ACC112 (cell line): ENCODE results near the gene ATP6V1C2.

Experiments used
- H2AFZ ChIP-seq: fragments of 200-600 bp; sonication (generic); one replicate; pipeline ENCODE4 v1.6.0; 2017; ENCODE audit warnings: antibody characterized with exemption, low read length; ENCODE audit not compliant: unreplicated experiment
- H3K27ac ChIP-seq: fragments of 200-600 bp; sonication (generic); 2 replicates; pipeline ENCODE4 v1.5.1; 2014; ENCODE audit warnings: low read depth, mild to moderate bottlenecking, antibody characterized with exemption, low read length, moderate library complexity
- H3K27me3 ChIP-seq: fragments of 200-600 bp; sonication (generic); 2 replicates; pipeline ENCODE4 v1.6.1; 2014; ENCODE audit warnings: mild to moderate bottlenecking, antibody characterized with exemption, low read length, moderate library complexity, mixed read lengths; ENCODE audit not compliant: insufficient read depth
- H3K36me3 ChIP-seq: fragments of 200-600 bp; sonication (generic); 2 replicates; pipeline ENCODE4 v1.6.1; 2016; ENCODE audit warnings: mild to moderate bottlenecking, antibody characterized with exemption, low read length, moderate library complexity, mixed read lengths; ENCODE audit not compliant: insufficient read depth
- H3K4me1 ChIP-seq: fragments of 200-600 bp; sonication (generic); one replicate; pipeline ENCODE4 v1.6.1; 2016; ENCODE audit warnings: low read length, mixed read lengths; ENCODE audit not compliant: insufficient read depth, unreplicated experiment, control insufficient read depth
- H3K4me3 ChIP-seq: fragments of 200-600 bp; sonication (generic); 2 replicates; pipeline ENCODE4 v1.5.1; 2014; ENCODE audit warnings: mild to moderate bottlenecking, low read depth, low read length
- H3K79me2 ChIP-seq: fragments of 200-600 bp; sonication (generic); one replicate; pipeline ENCODE4 v1.6.0; 2016; ENCODE audit warnings: low read length; ENCODE audit not compliant: control insufficient read depth, unreplicated experiment, insufficient read depth

ATP6V1C2 gene

GRCh38 chr2:10785260-10785659 lies 63.8 kb downstream of the ATP6V1C2 start:
- no peak overlapping the region for H2AFZ ChIP-seq
- H3K36me3 ChIP-seq = peaks cover 47% of the 10 kb centered on the region
- peaks cover 6% of the 10 kb centered on the region for H3K4me1 ChIP-seq
- no peak overlapping the region for H3K27ac ChIP-seq
- H3K79me2 ChIP-seq = no peaks in the 10 kb centered on the region
- H3K27me3 ChIP-seq = no peaks in the 10 kb centered on the region
- no peak overlapping the region for H3K4me3 ChIP-seq

GRCh38 chr2:10786240-10786982 lies 65.0 kb downstream of the ATP6V1C2 start:
- Histone ChIP-seq H2AFZ (no peak overlapping the region), H3K27ac (no peak overlapping the region), H3K79me2 (no peaks in the 10 kb centered on the region), H3K4me3 (no peak overlapping the region), H3K4me1 (peaks cover 6% of the 10 kb centered on the region), H3K36me3 (peaks cover 52% of the 10 kb centered on the region), H3K27me3 (no peaks in the 10 kb centered on the region)

- H2AFZ ChIP-seq = no peak overlapping the region
These were observed 65.9 kb downstream of the ATP6V1C2 start for GRCh38 chr2:10787176-10787968.

GRCh38 chr2:10788855-10789254 lies 67.4 kb downstream of the ATP6V1C2 start:
- H3K4me1 ChIP-seq = peaks cover 2% of the 10 kb centered on the region
- no peaks in the 10 kb centered on the region for H3K79me2 ChIP-seq
- H3K36me3 ChIP-seq = peaks cover 47% of the 10 kb centered on the region
- no peak overlapping the region for H2AFZ ChIP-seq
- H3K27me3 ChIP-seq = no peaks in the 10 kb centered on the region
- no peak overlapping the region for H3K4me3 ChIP-seq
- no peak overlapping the region for H3K27ac ChIP-seq

More at GRCh38 chr2:10787176-10787968, 65.9 kb downstream of the ATP6V1C2 start:
- H3K4me1 ChIP-seq = peaks cover 6% of the 10 kb centered on the region
- no peak overlapping the region for H3K4me3 ChIP-seq
- no peaks in the 10 kb centered on the region for H3K79me2 ChIP-seq
- H3K36me3 ChIP-seq = peaks cover 53% of the 10 kb centered on the region
- H3K27me3 ChIP-seq = no peaks in the 10 kb centered on the region
- no peak overlapping the region for H3K27ac ChIP-seq

- peaks cover 1% of the 10 kb centered on the region for H3K79me2 ChIP-seq
- no peaks in the 10 kb centered on the region for H3K4me1 ChIP-seq
- peak overlapping the region; percentile 1; the same call in 1 of the 2 replicates for H3K27ac ChIP-seq
- no peaks in the 10 kb centered on the region for H3K27me3 ChIP-seq
- H2AFZ ChIP-seq = no peak overlapping the region
- no peak overlapping the region for H3K4me3 ChIP-seq
- H3K36me3 ChIP-seq = peaks cover 37% of the 10 kb centered on the region
These were observed 69.0 kb downstream of the ATP6V1C2 start for GRCh38 chr2:10790228-10790973.

GRCh38 chr2:10792001-10792634 lies 70.7 kb downstream of the ATP6V1C2 start:
- Histone ChIP-seq H3K27me3 (no peaks in the 10 kb centered on the region), H3K27ac (no peak overlapping the region), H3K36me3 (peaks cover 37% of the 10 kb centered on the region), H3K4me1 (no peaks in the 10 kb centered on the region), H3K79me2 (peaks cover 3% of the 10 kb centered on the region), H2AFZ (no peak overlapping the region), H3K4me3 (no peak overlapping the region)

GRCh38 chr2:10792660-10793400 lies 71.4 kb downstream of the ATP6V1C2 start:
- no peak overlapping the region for H2AFZ ChIP-seq
- no peaks in the 10 kb centered on the region for H3K27me3 ChIP-seq
- no peaks in the 10 kb centered on the region for H3K4me1 ChIP-seq
- H3K36me3 ChIP-seq = peaks cover 34% of the 10 kb centered on the region
- peaks cover 3% of the 10 kb centered on the region for H3K79me2 ChIP-seq
- H3K27ac ChIP-seq = no peak overlapping the region
- no peak overlapping the region for H3K4me3 ChIP-seq

GRCh38 chr2:10793816-10794215 lies 72.4 kb downstream of the ATP6V1C2 start:
- Histone ChIP-seq H3K36me3 (peaks cover 37% of the 10 kb centered on the region), H3K27ac (no peak overlapping the region), H3K4me3 (no peak overlapping the region), H3K79me2 (peaks cover 9% of the 10 kb centered on the region), H3K27me3 (no peaks in the 10 kb centered on the region), H3K4me1 (no peaks in the 10 kb centered on the region), H2AFZ (no peak overlapping the region)

GRCh38 chr2:10794876-10795275 lies 73.4 kb downstream of the ATP6V1C2 start:
- Histone ChIP-seq H3K36me3 (peaks cover 37% of the 10 kb centered on the region), H3K4me3 (no peak overlapping the region), H3K4me1 (no peaks in the 10 kb centered on the region), H3K79me2 (peaks cover 17% of the 10 kb centered on the region), H2AFZ (no peak overlapping the region), H3K27ac (no peak overlapping the region), H3K27me3 (no peaks in the 10 kb centered on the region)
